ENCODE measurements around the gene TMEM43. TPM values are rescaled to one million over a fixed set of nuclear protein-coding genes. Genes with fewer than 3 reads are reported as not detected.

Gene TMEM43, protein sequence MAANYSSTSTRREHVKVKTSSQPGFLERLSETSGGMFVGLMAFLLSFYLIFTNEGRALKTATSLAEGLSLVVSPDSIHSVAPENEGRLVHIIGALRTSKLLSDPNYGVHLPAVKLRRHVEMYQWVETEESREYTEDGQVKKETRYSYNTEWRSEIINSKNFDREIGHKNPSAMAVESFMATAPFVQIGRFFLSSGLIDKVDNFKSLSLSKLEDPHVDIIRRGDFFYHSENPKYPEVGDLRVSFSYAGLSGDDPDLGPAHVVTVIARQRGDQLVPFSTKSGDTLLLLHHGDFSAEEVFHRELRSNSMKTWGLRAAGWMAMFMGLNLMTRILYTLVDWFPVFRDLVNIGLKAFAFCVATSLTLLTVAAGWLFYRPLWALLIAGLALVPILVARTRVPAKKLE
- 109 and 112 TPM in 2 replicates for total RNA-seq

DNA sequence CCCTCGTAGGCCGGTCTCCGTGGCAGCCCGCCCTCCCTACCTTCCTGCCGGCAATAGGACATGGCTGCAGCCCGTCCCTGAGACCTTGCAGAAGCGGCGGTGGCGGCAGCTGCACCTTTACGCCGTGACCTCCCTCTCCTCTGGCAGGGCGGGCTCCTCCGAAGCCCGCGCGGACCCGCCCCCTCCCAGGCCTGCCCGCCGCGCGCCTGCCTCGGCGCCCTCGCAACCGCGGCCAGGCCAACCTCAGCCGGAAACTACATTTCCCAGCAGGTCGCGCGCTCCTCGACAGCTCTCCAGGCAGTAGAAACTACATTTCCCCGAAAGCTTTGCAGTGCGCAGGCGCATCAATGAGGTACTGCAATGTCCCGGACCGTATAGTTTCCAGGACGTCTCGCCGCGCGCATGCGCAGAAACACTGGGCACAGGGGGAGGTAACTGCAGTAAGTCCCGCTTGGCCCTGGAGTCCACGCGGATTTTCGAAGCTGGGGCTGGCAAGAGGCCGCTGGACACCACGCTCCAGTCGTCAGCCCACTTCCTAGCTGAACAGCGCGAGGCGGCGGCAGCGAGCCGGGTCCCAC is at the start of gene TMEM43, which contains the start of gene CHCHD4:
Gene TMEM43 (plus strand): TSS at position 438 of the 578 bp plus-strand sequence. CDS start 142 bp downstream, outside the sequence.
Gene CHCHD4 (minus strand): TSS at position 256 of the 578 bp plus-strand sequence. CDS start 194 bp downstream, at position 62.

DNA sequence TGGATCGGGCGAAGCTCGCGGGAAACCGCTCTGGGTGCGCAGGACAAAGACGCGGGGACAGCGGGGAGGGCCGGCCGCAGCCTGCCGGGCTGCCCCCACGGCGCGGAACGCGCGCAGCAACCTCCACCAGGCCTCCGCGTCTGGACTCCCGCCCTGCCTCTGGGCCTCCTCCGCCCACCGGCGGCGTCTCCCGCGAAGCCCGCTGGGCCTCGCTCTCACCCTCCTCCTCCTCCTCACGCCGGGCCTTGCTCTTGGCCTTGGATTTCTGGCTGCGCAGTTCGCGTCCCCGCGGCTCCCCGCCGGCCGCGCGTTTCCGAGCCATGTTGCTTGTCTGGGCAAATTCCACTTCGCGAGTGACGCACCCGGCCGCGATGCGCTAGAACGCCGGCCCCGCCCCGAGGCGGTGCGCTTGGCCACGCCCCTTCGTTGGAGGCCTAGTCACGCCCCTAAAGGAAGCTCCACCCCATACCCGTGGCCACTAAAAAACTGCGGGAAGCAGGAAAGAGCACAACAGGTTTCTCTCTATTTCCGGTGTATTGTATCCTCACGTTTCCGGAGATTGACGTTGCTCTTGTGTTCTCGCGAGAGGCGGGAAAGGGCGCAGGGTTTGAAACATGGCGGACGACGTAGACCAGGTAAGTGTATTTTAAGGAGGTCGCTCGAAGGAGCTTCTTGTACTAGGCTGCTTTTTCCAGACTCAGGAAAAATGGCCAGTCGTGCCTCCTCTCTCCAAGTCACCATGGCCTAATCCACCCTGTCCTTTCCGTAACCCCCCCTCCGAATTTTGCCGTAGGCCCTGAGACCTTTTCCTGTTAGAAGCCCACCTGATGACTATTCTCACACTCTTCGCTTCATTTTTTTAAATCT is 53.6 kb downstream of the TMEM43 start, which contains the start of the genes LSM3 and XPC:
Gene LSM3 (plus strand): TSS at position 571 of the 867 bp plus-strand sequence. CDS start 44 bp downstream, at position 615.
Gene XPC (minus strand): TSS at position 355 of the 867 bp plus-strand sequence. CDS start 33 bp downstream, at position 322.

Other genes starting within 250 kb of the TMEM43 start
- not detected in 2 replicates for gene WNT7A, start 245.0 kb upstream of the TMEM43 start, total RNA-seq
- 9.2 and 11.2 TPM in 2 replicates for gene CHCHD4, start 182 bp upstream of the TMEM43 start, total RNA-seq
- gene XPC, start 53.5 kb downstream of the TMEM43 start, total RNA-seq, result 42.9 and 79.0 TPM in 2 replicates
- gene LSM3, start 53.8 kb downstream of the TMEM43 start, total RNA-seq, result 2.6 and 6.4 TPM in 2 replicates

Measured in placental pericyte (primary cell).